K562 (cell line): ENCODE results near the gene SMIM17. TPM values are rescaled to one million over a fixed set of nuclear protein-coding genes. Genes with fewer than 3 reads are reported as not detected.

ENCODE experiments used
- CBX3 ChIP-seq, 2 experiments: IDR thresholded peaks; 1 replicate in 1 of 2; 2 replicates in 1 of 2; pipeline ENCODE4 v1.6.1; 2012; ENCODE audit warnings: inconsistent platforms in 2 of 2, low read length in 2 of 2, borderline replicate concordance in 1 of 2, control low read depth in 1 of 2
- ELF1 ChIP-seq: fragments of 200-800 bp; sonication (Bioruptor generic); IDR thresholded peaks from 2 replicates; pipeline ENCODE4 v1.6.1; 2016; ENCODE audit warnings: missing genetic modification characterization, missing compliant biosample characterization
- GATAD2A ChIP-seq: fragments of 450-650 bp; IDR thresholded peaks from 2 replicates; pipeline ENCODE4 v1.6.1; 2017
- HCFC1 ChIP-seq: IDR thresholded peaks from 2 replicates; pipeline ENCODE4 v1.6.1; 2012; ENCODE audit warnings: low read depth, low read length, improper control_type of control experiment
- KLF1 ChIP-seq: fragments of 450-650 bp; IDR thresholded peaks from 2 replicates; pipeline ENCODE4 v1.6.1; 2016; ENCODE audit warnings: missing genetic modification characterization, missing compliant biosample characterization
- KLF13 ChIP-seq: fragments of 450-650 bp; IDR thresholded peaks from 2 replicates; pipeline ENCODE4 v1.6.1; 2016; ENCODE audit warnings: missing genetic modification characterization, low read depth, mild to moderate bottlenecking, missing compliant biosample characterization, moderate library complexity, borderline replicate concordance
- MYNN ChIP-seq, 2 experiments: sonication (generic); formaldehyde crosslinking in 1 of 2; IDR thresholded peaks; 2 replicates each; pipeline versions ENCODE4 v1.5.0 to v1.6.1; 2016 to 2020; ENCODE audit warnings: antibody characterized with exemption in 1 of 2, missing genetic modification reagents in 1 of 2
- PRMT5 ChIP-seq: sonication (generic); formaldehyde crosslinking; IDR thresholded peaks from 2 replicates; pipeline ENCODE4 v1.5.0; 2020; ENCODE audit warnings: missing genetic modification reagents
- SNAPC5 ChIP-seq: fragments of 250-450 bp; sonication (Bioruptor Pico); IDR thresholded peaks from 2 replicates; pipeline ENCODE4 v1.8.0; 2021; ENCODE audit warnings: moderate library complexity, mild to moderate bottlenecking, inconsistent platforms
- SRF ChIP-seq, 2 experiments: fragments of 250-450, 450-650 bp in 1 of 2; sonication (Bioruptor Pico) in 1 of 2; sonication (generic) in 1 of 2; formaldehyde crosslinking; IDR thresholded peaks; 2 replicates each; pipeline versions ENCODE4 v1.5.0 to v1.5.1; 2020 to 2022; ENCODE audit warnings: mild to moderate bottlenecking in 1 of 2, missing genetic modification reagents in 1 of 2
- TCF7L2 ChIP-seq: fragments of 150-350 bp; IDR thresholded peaks from 2 replicates; pipeline ENCODE4 v1.6.1; 2016; ENCODE audit warnings: low read depth, mild to moderate bottlenecking, low read length, moderate library complexity
- UBTF ChIP-seq, 2 experiments: IDR thresholded peaks; 2 replicates each; pipeline ENCODE4 v1.6.1; 2012; ENCODE audit warnings: improper control_type of control experiment in 2 of 2, low read depth in 2 of 2, low read length in 2 of 2, borderline replicate concordance in 1 of 2
- ZNF24 ChIP-seq: fragments of 450-650 bp; IDR thresholded peaks from 2 replicates; pipeline ENCODE4 v1.6.1; 2016
- ZNF3 ChIP-seq: fragments of 250-450 bp; sonication (Bioruptor Pico); IDR thresholded peaks from 2 replicates; pipeline ENCODE4 v1.5.0; 2021; ENCODE audit warnings: mild to moderate bottlenecking, moderate library complexity
- ZNF436 ChIP-seq: fragments of 250-450, 450-650 bp; sonication (Bioruptor Pico); formaldehyde crosslinking; IDR thresholded peaks from 2 replicates; pipeline ENCODE4 v1.7.0; 2020; ENCODE audit warnings: mild to moderate bottlenecking
- ZNF551 ChIP-seq: fragments of 250-450 bp; sonication (Bioruptor Pico); IDR thresholded peaks from 2 replicates; pipeline ENCODE4 v1.5.0; 2021; ENCODE audit warnings: mild to moderate bottlenecking, moderate library complexity
- ZNF609 ChIP-seq: sonication (generic); formaldehyde crosslinking; IDR thresholded peaks from 2 replicates; pipeline ENCODE4 v1.8.1; 2023; ENCODE audit warnings: missing genetic modification reagents, mild to moderate bottlenecking, borderline replicate concordance
- ZNF740 ChIP-seq, 3 experiments: fragments of 200-800 bp in 1 of 3; sonication (Bioruptor generic) in 1 of 3; sonication (generic) in 1 of 3; formaldehyde crosslinking in 1 of 3; IDR thresholded peaks; 2 replicates each; pipeline versions ENCODE4 v1.6.1 to v1.8.0; 2016 to 2022; ENCODE audit warnings: mild to moderate bottlenecking in 2 of 3, missing compliant biosample characterization in 2 of 3, missing genetic modification characterization in 2 of 3, missing genetic modification reagents in 1 of 3
- polyA plus RNA-seq, 8 experiments: library from polyadenylated mRNA; depleted of rRNA in 4 of 8; stranded (reverse) in 5 of 8; unstranded in 3 of 8; fragments of >200 nt; fragmentation: Nextera tagmentation in 2 of 8; fragmentation: Illumina TruSeq in 1 of 8; extraction: Ambion mirVana in 2 of 8; extraction: Trizol in 1 of 8; gene quantifications; 2 replicates each; pipeline versions ENCODE4 v1.2.1 to v1.2.3, GENCODE V29; 2011 to 2014; ENCODE audit warnings: inconsistent platforms in 1 of 8, missing spikeins in 1 of 8
- total RNA-seq, 7 experiments: library from RNA; depleted of rRNA in 6 of 7; stranded (reverse); fragments of >200 nt in 6 of 7; fragmentation: Illumina TruSeq in 2 of 7; extraction: Trizol in 2 of 7; gene quantifications; 2 replicates each; pipeline versions ENCODE4 v1.2.1 to v1.2.3, GENCODE V29; 2011 to 2021; ENCODE audit warnings: low replicate concordance in 1 of 7

Gene SMIM17
- total and polyA plus RNA-seq, 9 of the 15 experiments (the other 6 are each of a cell fraction or from before 2014, with no cell fraction given) = not detected

- TF ChIP-seq ZNF551 = no peak
- TF ChIP-seq UBTF (IDR thresholded peaks at IDR 0.05; ENCODE audit: borderline replicate concordance in 1 of 2, low read depth in 2 of 2, low read length in 2 of 2) = no peak
- TF ChIP-seq ZNF609 (CRISPR knock-in tag) = no peak
- no peak for TF ChIP-seq GATAD2A
- TF ChIP-seq ELF1 (tag) = no peak
- TF ChIP-seq ZNF24 = peak; percentile 65; the same call in 1 of the 2 replicates
- TF ChIP-seq KLF13 (tag) = no peak
- TF ChIP-seq PRMT5 (CRISPR knock-in tag) = peak; percentile 96
- no peak for TF ChIP-seq ZNF740 (CRISPR knock-in tag; IDR thresholded peaks at IDR 0.05)
- no peak for TF ChIP-seq ZNF740 (tag; IDR thresholded peaks at IDR 0.05)
- TF ChIP-seq MYNN (IDR thresholded peaks at IDR 0.05) = no peak
- TF ChIP-seq MYNN (CRISPR knock-in tag; IDR thresholded peaks at IDR 0.05) = peak; percentile 89
- TF ChIP-seq ZNF3 (CRISPR knock-in tag) = no peak
- TF ChIP-seq HCFC1 = 0 out of 2 replicates have a peak, but pooled peaks have one; percentile 19
- no peak for TF ChIP-seq KLF1
- TF ChIP-seq SNAPC5 = no peak
- peak in 1 of 2 experiments; percentile 90; a peak in 2 of 4 replicates for TF ChIP-seq SRF (CRISPR knock-in tag; IDR thresholded peaks at IDR 0.05)
- no peak for TF ChIP-seq TCF7L2
- no peak for TF ChIP-seq ZNF436 (CRISPR knock-in tag)
- no peak for TF ChIP-seq CBX3 (IDR thresholded peaks at IDR 0.05; ENCODE audit: borderline replicate concordance in 1 of 2, low read length in 2 of 2)
Measured at GRCh38 chr19:56637976-56638555, 4.9 kb upstream of the SMIM17 start (continued).
